ENCODE data around the gene NELFCD.

DNA sequence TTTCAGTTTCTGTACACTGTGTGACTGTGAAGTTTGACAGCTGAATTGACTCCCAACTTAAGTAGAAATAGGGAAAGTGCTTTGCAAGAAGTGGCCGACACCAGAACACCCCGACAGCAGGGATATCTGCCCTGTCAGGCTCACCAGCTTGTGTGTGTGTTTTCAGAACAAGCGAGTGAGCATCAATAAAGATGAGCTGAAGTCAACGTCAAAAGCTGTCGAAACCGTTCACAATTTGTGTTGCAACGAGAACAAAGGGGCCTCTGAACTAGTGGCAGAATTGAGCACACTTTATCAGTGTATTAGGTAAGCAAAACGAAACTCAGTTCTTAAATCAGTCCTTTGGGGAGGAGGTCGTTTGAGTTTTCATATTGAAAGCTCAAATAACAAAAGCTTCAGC, 10.7 kb downstream of the NELFCD start:
- TF ChIP-seq, protein P1, sequence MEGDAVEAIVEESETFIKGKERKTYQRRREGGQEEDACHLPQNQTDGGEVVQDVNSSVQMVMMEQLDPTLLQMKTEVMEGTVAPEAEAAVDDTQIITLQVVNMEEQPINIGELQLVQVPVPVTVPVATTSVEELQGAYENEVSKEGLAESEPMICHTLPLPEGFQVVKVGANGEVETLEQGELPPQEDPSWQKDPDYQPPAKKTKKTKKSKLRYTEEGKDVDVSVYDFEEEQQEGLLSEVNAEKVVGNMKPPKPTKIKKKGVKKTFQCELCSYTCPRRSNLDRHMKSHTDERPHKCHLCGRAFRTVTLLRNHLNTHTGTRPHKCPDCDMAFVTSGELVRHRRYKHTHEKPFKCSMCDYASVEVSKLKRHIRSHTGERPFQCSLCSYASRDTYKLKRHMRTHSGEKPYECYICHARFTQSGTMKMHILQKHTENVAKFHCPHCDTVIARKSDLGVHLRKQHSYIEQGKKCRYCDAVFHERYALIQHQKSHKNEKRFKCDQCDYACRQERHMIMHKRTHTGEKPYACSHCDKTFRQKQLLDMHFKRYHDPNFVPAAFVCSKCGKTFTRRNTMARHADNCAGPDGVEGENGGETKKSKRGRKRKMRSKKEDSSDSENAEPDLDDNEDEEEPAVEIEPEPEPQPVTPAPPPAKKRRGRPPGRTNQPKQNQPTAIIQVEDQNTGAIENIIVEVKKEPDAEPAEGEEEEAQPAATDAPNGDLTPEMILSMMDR (IDR thresholded peaks at IDR 0.05) = no peak
- TF ChIP-seq POLR2AphosphoS5 (IDR thresholded peaks at IDR 0.05; ENCODE audit: low read depth, low read length) (no peak), FOXM1 (IDR thresholded peaks at IDR 0.05; ENCODE audit: low read depth) (no peak), CHD2 (IDR thresholded peaks at IDR 0.05; ENCODE audit: low read length, partially characterized antibody) (no peak), ZBTB33 (IDR thresholded peaks at IDR 0.05; ENCODE audit: borderline replicate concordance, low read depth) (no peak), RAD21 (IDR thresholded peaks at IDR 0.05; ENCODE audit: low read length) (no peak), NFIC (IDR thresholded peaks at IDR 0.05; ENCODE audit: borderline replicate concordance) (no peak), GATA2 (CRISPR knock-in tag; IDR thresholded peaks at IDR 0.05) (no peak)
- TF ChIP-seq, protein P2, sequence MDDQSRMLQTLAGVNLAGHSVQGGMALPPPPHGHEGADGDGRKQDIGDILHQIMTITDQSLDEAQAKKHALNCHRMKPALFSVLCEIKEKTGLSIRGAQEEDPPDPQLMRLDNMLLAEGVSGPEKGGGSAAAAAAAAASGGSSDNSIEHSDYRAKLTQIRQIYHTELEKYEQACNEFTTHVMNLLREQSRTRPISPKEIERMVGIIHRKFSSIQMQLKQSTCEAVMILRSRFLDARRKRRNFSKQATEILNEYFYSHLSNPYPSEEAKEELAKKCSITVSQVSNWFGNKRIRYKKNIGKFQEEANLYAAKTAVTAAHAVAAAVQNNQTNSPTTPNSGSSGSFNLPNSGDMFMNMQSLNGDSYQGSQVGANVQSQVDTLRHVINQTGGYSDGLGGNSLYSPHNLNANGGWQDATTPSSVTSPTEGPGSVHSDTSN (IDR thresholded peaks at IDR 0.05) = no peak
- TF ChIP-seq, protein P3, sequence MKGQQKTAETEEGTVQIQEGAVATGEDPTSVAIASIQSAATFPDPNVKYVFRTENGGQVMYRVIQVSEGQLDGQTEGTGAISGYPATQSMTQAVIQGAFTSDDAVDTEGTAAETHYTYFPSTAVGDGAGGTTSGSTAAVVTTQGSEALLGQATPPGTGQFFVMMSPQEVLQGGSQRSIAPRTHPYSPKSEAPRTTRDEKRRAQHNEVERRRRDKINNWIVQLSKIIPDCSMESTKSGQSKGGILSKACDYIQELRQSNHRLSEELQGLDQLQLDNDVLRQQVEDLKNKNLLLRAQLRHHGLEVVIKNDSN (IDR thresholded peaks at IDR 0.05; ENCODE audit: borderline replicate concordance, low read depth) = no peak

All from SK-N-SH (cell line).